Aorta (tissue), 5 donors: ENCODE results near the gene DCHS1. TPM values are rescaled to one million over a fixed set of nuclear protein-coding genes. Genes with fewer than 3 reads are reported as not detected.

Experiments used
- ATAC-seq: fragments of 200-7000 bp; cut with Tn5 transposase; one replicate; pipeline ENCODE4 v1.9.1; 2022; ENCODE audit warnings: moderate library complexity; ENCODE audit not compliant: low FRiP score
- DNase-seq, 2 donors: peaks; one replicate each; pipeline ENCODE4 v3.0.0-alpha.2; 2020
- H3K27ac ChIP-seq, 2 donors: one replicate each; pipeline ENCODE4 v1.5.1; 2013; ENCODE audit warnings: low read length in 2 of 2, mild to moderate bottlenecking in 2 of 2, moderate library complexity in 2 of 2, control low read depth in 1 of 2, inconsistent platforms in 1 of 2, low read depth in 1 of 2
- H3K27me3 ChIP-seq, 2 donors: one replicate each; pipeline ENCODE4 v1.6.1; 2013; ENCODE audit warnings: control low read depth in 1 of 2, low read length in 1 of 2, mild to moderate bottlenecking in 1 of 2, moderate library complexity in 1 of 2; ENCODE audit not compliant: insufficient read depth in 2 of 2, control insufficient read depth in 1 of 2
- H3K36me3 ChIP-seq, 2 donors: one replicate each; pipeline ENCODE4 v1.6.1; 2013; ENCODE audit warnings: control low read depth in 1 of 2, low read length in 1 of 2, mild to moderate bottlenecking in 1 of 2; ENCODE audit not compliant: insufficient read depth in 2 of 2, control insufficient read depth in 1 of 2
- H3K4me1 ChIP-seq, 2 donors: one replicate each; pipeline ENCODE4 v1.6.1; 2013; ENCODE audit warnings: low read length in 2 of 2, control low read depth in 1 of 2, mild to moderate bottlenecking in 1 of 2, moderate library complexity in 1 of 2; ENCODE audit not compliant: insufficient read depth in 2 of 2, control insufficient read depth in 1 of 2
- H3K4me3 ChIP-seq, 2 donors: one replicate each; pipeline ENCODE4 v1.5.1; 2013; ENCODE audit warnings: low read length in 2 of 2, control low read depth in 1 of 2, mild to moderate bottlenecking in 1 of 2
- H3K9me3 ChIP-seq: one replicate; pipeline ENCODE4 v1.6.1; 2013; ENCODE audit warnings: mild to moderate bottlenecking, low read length; ENCODE audit not compliant: control insufficient read depth
- WGBS, 2 donors: extraction: QIAGEN DNeasy Blood & Tissue Kit; methylation state at CpG; one replicate each; pipeline ENCODE4 v1.1.7; 2013; 5-methylcytosine and 5-hydroxymethylcytosine counted together
- intact Hi-C, 2 donors: fragments of 100-400 bp; cut with DNase I; formaldehyde crosslinking; loops; one replicate each; pipeline versions ENCODE4 v1.14.2 to v1.15.0; 2022
- polyA plus RNA-seq, 2 donors: library from polyadenylated mRNA; stranded (reverse); fragments of 200-250 nt; gene quantifications; one replicate each; pipeline ENCODE4 v1.2.3, GENCODE V29; 2013
- total RNA-seq, 2 donors: library from RNA; stranded (reverse); fragmentation: NEBNext Ultra II Directional; extraction: Animal tissue kit (Norgen Biotek cat#: 25700); gene quantifications; one replicate each; pipeline ENCODE4 v1.2.1, GENCODE V29; 2021
- donor health status: healthy with polysubstance abuse.
- donor health status: Bipolar disorder and iron deficiency.
- donor health status: DM: no; HTN: no; CAD: no.
- donor health status: DM: no; HTN: no; CAD: no.
- donor health status: DM: yes; HTN: yes; CAD: no.

DCHS1 gene
- total and polyA plus RNA-seq, 4 donors: 1.4 to 64.4 (median 36.6) TPM

DNA sequence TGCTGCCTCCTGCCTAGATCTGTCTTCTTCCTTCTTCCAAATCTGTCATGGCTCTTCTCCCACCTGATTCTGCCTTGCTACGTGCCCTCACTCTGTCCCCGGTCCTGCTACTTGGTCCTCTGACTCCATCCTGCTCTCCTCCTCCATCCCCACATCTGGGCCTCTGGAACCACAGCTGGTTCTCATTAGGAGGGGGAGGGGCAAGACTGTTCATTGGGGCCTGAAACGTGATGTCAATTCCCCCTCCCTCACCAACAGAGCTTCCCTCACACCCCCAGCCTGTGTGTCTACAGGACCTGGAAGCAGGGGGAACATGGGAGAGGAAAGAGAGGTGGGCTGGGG is 9.1 kb downstream of the DCHS1 start:
- DNase-seq (no peak), ATAC-seq (peak; percentile 20)
- 29 to 36% methylated on average over 3 of the region's 3 CpGs for WGBS, 2 donors
- H3K4me3 ChIP-seq: no peak overlapping the region
- no peaks in the 10 kb centered on the region for H3K9me3 ChIP-seq
- no peak overlapping the region for H3K27ac ChIP-seq
- no peaks in the 10 kb centered on the region for H3K4me1 ChIP-seq
- no peaks in the 10 kb centered on the region for H3K36me3 ChIP-seq
- intact Hi-C loops: no loop called here
- no peaks in the 10 kb centered on the region for H3K27me3 ChIP-seq

DNA sequence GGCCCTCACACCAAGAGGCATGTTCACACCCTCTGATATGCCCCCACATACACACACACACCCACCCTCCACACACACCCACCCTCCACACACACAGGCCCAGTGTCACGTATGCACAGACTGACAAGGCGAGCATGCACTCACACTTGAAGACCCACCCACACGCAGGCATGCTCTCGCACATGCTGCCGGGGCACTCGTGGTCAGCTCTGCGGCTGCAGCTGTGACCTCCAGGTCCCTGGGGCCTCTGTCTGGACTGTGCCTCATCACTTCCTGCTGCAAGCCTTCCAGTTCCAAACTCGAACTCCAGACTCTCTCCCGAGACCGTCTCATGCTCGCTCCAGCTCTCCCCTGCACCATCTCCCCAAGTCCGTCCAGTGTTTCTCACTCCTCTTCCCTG is 9.5 kb downstream of the DCHS1 start:
- DNase-seq: peak in 1 of 2 donors; percentile 90
- peak; percentile 52 for ATAC-seq
- Histone ChIP-seq H3K9me3 (no peaks in the 10 kb centered on the region), H3K36me3 (no peaks in the 10 kb centered on the region), H3K4me3 (no peak overlapping the region), H3K4me1 (no peaks in the 10 kb centered on the region), H3K27ac (no peak overlapping the region), H3K27me3 (no peaks in the 10 kb centered on the region)
- intact Hi-C loops: no loop called here
- WGBS, 2 donors: 15 to 22% methylated on average over 12 of the region's 12 CpGs

DNA sequence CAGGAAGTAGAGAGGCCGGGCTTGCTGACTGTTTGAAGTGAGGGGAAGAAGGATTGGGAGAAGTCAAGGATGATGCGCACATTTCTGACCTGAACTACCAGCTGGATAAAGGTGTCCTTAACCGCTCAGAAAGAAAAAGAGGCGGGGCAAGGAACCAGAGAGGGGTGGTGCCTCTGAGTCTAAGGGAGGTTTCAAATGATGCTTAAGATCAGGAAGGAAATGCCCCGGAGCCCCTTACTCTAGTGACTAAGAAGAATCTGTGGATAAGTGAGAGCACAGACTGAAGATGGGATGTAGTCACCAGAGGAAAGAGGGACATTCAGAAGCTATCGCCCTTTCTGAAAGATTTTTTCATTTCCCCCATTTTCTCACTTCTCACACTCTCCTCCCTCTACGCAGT is 12.7 kb downstream of the DCHS1 start:
- 92 to 93% methylated on average over 7 of the region's 7 CpGs for WGBS, 2 donors
- Histone ChIP-seq H3K4me1 (no peaks in the 10 kb centered on the region), H3K27ac (no peak overlapping the region), H3K4me3 (no peak overlapping the region), H3K9me3 (no peaks in the 10 kb centered on the region), H3K27me3 (no peaks in the 10 kb centered on the region), H3K36me3 (no peaks in the 10 kb centered on the region)
- no peak for ATAC-seq
- intact Hi-C loops: no loop called here
- no peak for DNase-seq

DNA sequence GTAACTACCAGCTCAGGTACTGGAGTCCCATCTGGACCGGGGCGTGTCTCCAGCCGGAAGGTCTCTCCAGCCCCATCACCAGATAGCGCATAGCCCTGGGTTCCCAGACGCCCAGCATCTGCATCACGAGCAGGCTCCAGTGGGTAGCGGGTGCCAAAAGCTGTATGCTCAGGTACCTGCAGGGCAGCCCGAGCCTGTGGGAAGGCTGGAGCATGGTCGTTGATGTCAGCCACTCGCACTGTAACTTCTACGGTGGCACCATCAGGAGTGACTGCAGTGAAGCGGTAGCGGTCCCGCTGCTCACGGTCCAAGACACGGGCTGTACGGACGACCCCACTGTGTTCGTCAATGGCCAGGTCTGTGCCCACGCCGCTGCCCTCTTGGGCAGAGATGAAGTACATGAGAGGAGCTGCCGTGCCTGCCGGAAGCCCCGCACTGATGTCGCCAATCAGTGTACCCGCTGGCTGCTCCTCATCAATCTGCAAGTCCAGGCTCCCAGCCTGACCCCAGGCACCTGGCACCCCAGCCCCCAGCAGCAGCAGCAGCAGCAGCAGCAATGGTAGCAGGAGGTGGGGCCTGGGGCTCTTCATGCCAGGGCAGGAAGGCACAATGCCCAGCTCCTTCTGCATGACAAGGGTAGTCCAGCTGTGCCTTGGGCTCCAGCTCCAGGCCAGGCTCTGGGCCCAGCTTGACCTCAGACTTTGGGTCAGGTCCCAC is 14.5 kb downstream of the DCHS1 start:
- DNase-seq: no peak
- Histone ChIP-seq H3K27me3 (no peaks in the 10 kb centered on the region), H3K27ac (no peak overlapping the region), H3K36me3 (no peaks in the 10 kb centered on the region), H3K4me3 (no peak overlapping the region), H3K9me3 (no peaks in the 10 kb centered on the region), H3K4me1 (no peaks in the 10 kb centered on the region)
- ATAC-seq: no peak
- 92 to 94% methylated on average over 26 of the region's 26 CpGs for WGBS, 2 donors
- intact Hi-C loops: no loop called here

DNA sequence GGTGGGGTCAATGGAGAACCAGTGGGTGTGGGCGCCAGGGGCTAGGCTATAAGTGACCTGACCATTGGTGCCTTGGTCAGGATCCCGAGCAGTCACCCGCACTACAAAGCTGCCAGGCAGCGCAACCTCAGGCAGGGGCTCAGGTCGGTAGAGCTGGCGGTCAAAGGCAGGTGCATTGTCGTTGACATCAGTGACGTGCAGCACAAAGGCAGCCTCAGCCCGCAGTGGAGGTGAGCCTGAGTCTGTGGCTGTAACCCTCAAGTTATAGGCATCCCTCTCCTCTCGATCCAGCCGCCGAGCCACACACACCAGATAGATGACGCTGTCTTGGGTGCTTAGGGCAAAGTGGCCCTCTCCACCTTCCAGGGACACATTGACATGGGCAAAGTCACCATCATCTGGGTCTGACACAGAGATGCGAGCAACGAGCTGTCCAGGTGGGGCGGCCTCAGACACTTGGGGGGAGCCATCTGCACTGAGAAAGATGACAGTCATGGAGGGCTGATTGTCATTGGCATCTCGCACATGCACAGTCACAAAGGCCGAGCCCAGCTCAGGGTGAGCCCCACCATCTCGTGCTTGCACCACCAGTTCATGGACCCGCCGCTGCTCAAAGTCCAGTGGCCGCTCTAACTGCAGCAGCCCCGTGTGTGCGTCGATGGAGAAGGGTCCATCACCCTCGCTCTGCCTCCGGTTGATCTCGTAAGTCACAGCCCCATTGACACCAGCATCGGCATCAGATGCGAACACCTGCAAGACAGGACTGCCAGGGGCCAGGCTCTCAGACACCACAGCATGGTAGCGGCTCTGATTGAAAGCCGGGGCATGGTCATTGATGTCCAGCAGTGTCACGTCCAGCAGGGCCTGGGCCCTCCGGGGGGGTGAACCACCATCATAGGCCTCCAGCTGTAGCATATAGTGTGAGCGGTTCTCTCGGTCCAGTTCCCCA is 15.3 kb downstream of the DCHS1 start:
- H3K4me3 ChIP-seq: no peak overlapping the region
- DNase-seq: no peak
- H3K9me3 ChIP-seq: no peaks in the 10 kb centered on the region
- no peaks in the 10 kb centered on the region for H3K36me3 ChIP-seq
- H3K27ac ChIP-seq: no peak overlapping the region
- ATAC-seq: no peak
- WGBS, 2 donors: 94 to 95% methylated on average over 36 of the region's 36 CpGs
- intact Hi-C loops: no loop called here
- H3K27me3 ChIP-seq: no peaks in the 10 kb centered on the region
- no peaks in the 10 kb centered on the region for H3K4me1 ChIP-seq

DNA sequence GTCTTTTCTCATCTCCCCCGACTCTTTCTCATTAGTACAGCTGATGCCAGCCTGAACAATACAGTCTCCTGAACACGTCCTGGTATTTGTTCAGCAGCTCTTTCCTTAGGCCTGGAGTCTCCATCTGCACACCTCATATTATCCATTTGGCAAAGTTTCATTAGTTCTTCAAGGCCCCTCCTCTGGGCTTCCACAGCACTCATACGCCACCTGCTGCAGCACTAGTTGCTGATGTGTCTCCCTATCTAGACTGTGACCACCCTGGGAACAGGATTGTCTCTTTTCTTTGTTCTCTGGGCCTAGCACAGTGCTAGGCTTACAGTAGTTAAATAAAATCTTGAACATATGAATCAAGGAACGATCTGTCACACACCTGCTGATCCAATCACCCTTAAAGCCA is 17.2 kb downstream of the DCHS1 start:
- intact Hi-C loops: loop anchor here in 1 of 2 donors (5.0 kb wide), 1 partner anchor 44 kb away; the partner anchor contains the start of gene MRPL17
- WGBS, 2 donors: 59 to 68% methylated on average over 4 of the region's 4 CpGs

DNA sequence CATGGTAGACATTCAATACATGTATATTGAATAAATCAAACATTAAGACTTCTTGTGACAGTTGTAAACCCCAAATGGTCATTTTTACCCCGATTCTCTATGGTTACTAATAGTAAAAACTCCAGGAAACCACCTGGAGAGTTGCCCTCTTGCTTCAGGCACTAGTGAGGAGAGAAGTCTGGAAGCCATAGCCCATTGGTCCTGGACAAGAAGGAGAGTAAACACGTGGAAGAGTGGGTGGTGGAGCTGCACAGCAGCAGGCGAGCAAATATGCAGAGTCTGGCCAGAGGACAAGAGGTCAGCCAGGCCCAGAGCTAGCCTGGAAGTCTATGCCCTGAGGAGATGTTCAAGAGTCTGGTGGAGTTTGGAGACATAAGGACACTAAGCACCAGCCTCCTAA is 17.7 kb downstream of the DCHS1 start:
- H3K36me3 ChIP-seq: peaks cover 0 to 2% of the 10 kb centered on the region in 2 donors
- no peaks in the 10 kb centered on the region for H3K4me1 ChIP-seq
- no peaks in the 10 kb centered on the region for H3K9me3 ChIP-seq
- H3K27me3 ChIP-seq: no peaks in the 10 kb centered on the region
- intact Hi-C loops: loop anchor here in 1 of 2 donors (5.0 kb wide), 1 partner anchor 44 kb away; the partner anchor contains the start of gene MRPL17
- DNase-seq (peak in 1 of 2 donors; percentile 84), ATAC-seq (peak; percentile 81)
- H3K4me3 ChIP-seq: no peak overlapping the region
- H3K27ac ChIP-seq: peak overlapping the region in 1 of 2 donors; percentile 42
- 4 to 5% methylated on average over 3 of the region's 3 CpGs for WGBS, 2 donors

More for the DNA sequence above, 17.2 kb downstream of the DCHS1 start:
- Histone ChIP-seq H3K9me3 (no peaks in the 10 kb centered on the region), H3K4me3 (no peak overlapping the region), H3K36me3 (no peaks in the 10 kb centered on the region), H3K27me3 (no peaks in the 10 kb centered on the region), H3K4me1 (no peaks in the 10 kb centered on the region), H3K27ac (peak overlapping the region in 1 of 2 donors; percentile 42)
- ATAC-seq (no peak), DNase-seq (no peak)

DNA sequence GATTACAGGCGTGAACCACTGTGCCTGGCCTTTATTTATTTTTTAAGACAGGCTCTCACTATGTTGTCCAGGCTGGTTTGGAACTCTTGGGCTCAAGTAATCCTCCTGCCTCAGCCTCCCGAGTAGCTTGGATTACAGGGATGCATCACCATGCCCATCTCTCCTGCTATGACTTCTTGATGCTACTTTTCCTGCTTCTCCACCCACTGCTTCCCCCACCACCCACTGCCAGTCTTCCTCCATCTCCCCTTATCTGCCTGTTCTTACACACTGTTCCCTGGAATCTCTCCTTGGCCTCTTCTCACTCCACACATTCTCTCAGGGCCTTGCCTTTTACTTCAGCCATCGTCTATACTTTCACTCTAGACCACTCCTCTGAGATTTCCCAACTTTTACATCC is 19.1 kb downstream of the DCHS1 start:
- Histone ChIP-seq H3K27me3 (no peaks in the 10 kb centered on the region), H3K9me3 (no peaks in the 10 kb centered on the region), H3K36me3 (peaks cover 0 to 5% of the 10 kb centered on the region in 2 donors), H3K4me3 (no peak overlapping the region), H3K4me1 (no peaks in the 10 kb centered on the region), H3K27ac (no peak overlapping the region)
- ATAC-seq: no peak
- WGBS, 2 donors: 86 to 88% methylated on average over 3 of the region's 3 CpGs
- no peak for DNase-seq
- intact Hi-C loops: loop anchor here in 1 of 2 donors (5.0 kb wide), 1 partner anchor 46 kb away; the partner anchor contains the start of gene MRPL17
